ENCODE results near the gene RPL13.
"Not testable (repeated sequence)": the region's sequence is repeated elsewhere in the genome, so short reads cannot be mapped to it uniquely, and the experiment has no call there.

RPL13 gene

GRCh38 chr16:89563639-89564392 lies 3.3 kb downstream of the RPL13 start:
- DNase-seq (ENCODE audit: low read depth): no peak

GRCh38 chr16:89564476-89565255 lies 4.2 kb downstream of the RPL13 start:
- no peak for DNase-seq (ENCODE audit: low read depth)

GRCh38 chr16:89565256-89565505 lies 4.7 kb downstream of the RPL13 start:
- DNase-seq (ENCODE audit: low read depth): no peak

- DNase-seq (ENCODE audit: low read depth): no peak
Measured at GRCh38 chr16:89565506-89566372, 5.3 kb downstream of the RPL13 start.

- DNase-seq (ENCODE audit: low read depth): no peak
Measured at GRCh38 chr16:89567656-89568594, 7.4 kb downstream of the RPL13 start.

- DNase-seq (ENCODE audit: low read depth): no peak
Measured at GRCh38 chr16:89569506-89570341, 9.2 kb downstream of the RPL13 start.

- no peak for DNase-seq (ENCODE audit: low read depth)
Measured at GRCh38 chr16:89570342-89570923, 10.0 kb downstream of the RPL13 start.

GRCh38 chr16:89570983-89571598 lies 10.6 kb downstream of the RPL13 start:
- DNase-seq (ENCODE audit: low read depth): not testable (repeated sequence)

GRCh38 chr16:89571636-89572035 lies 11.2 kb downstream of the RPL13 start:
- DNase-seq (ENCODE audit: low read depth): no peak

GRCh38 chr16:89572073-89572484 lies 11.6 kb downstream of the RPL13 start:
- no peak for DNase-seq (ENCODE audit: low read depth)

GRCh38 chr16:89572485-89573205 lies 12.2 kb downstream of the RPL13 start:
- no peak for DNase-seq (ENCODE audit: low read depth)

- no peak for DNase-seq (ENCODE audit: low read depth)
Measured at GRCh38 chr16:89573826-89574680, 13.6 kb downstream of the RPL13 start.

- DNase-seq (ENCODE audit: low read depth): peak; percentile 44
Measured at GRCh38 chr16:89574681-89575246, 14.3 kb downstream of the RPL13 start.

GRCh38 chr16:89575247-89576152 lies 15.0 kb downstream of the RPL13 start, which contains the start of gene CPNE7:
Gene CPNE7, plus strand, starts transcription at chr16:89575758. Its CDS starts 140 bp downstream, at chr16:89575898.
- DNase-seq (ENCODE audit: low read depth): no peak

GRCh38 chr16:89576153-89577054 lies 15.9 kb downstream of the RPL13 start:
- no peak for DNase-seq (ENCODE audit: low read depth)
